Tibial nerve (tissue), 4 donors: ENCODE results near the gene S1PR3. TPM values are rescaled to one million over a fixed set of nuclear protein-coding genes. Genes with fewer than 3 reads are reported as not detected.

Source experiments
- DNase-seq, 2 donors: peaks; one replicate each; pipeline ENCODE4 v3.0.0-alpha.2; 2019; ENCODE audit warnings: low spot score in 2 of 2
- H3K27ac ChIP-seq, 4 donors: fragments of 200-600 bp; sonication (generic) in 3 of 4; one replicate each; pipeline ENCODE4 v1.5.1; 2017 to 2019; ENCODE audit warnings: mild to moderate bottlenecking in 1 of 4
- H3K27me3 ChIP-seq, 2 donors: fragments of 200-600 bp; sonication (generic) in 1 of 2; one replicate each; pipeline versions ENCODE4 v1.5.1 to v1.6.0; 2017 to 2019
- H3K36me3 ChIP-seq, 3 donors: fragments of 200-600 bp; sonication (generic); one replicate each; pipeline ENCODE4 v1.5.1; 2018 to 2019
- H3K4me1 ChIP-seq, 4 donors: fragments of 200-600 bp; sonication (generic) in 3 of 4; one replicate each; pipeline ENCODE4 v1.5.1; 2017 to 2019
- H3K4me3 ChIP-seq, 4 donors: fragments of 200-600 bp; sonication (generic) in 3 of 4; one replicate each; pipeline ENCODE4 v1.5.1; 2017 to 2019; ENCODE audit warnings: mild to moderate bottlenecking in 1 of 4, moderate library complexity in 1 of 4
- H3K9me3 ChIP-seq, 4 donors: fragments of 200-600 bp; sonication (generic) in 3 of 4; one replicate each; pipeline ENCODE4 v1.5.1; 2017 to 2019
- EP300 ChIP-seq, 2 donors: sonication (generic); formaldehyde crosslinking; IDR thresholded peaks; one replicate each; pipeline ENCODE4 v1.6.1; 2017; ENCODE audit warnings: antibody characterized with exemption in 2 of 2, mild to moderate bottlenecking in 1 of 2
- POLR2A ChIP-seq, 2 donors: fragments of 450-650 bp; IDR thresholded peaks; one replicate each; pipeline ENCODE4 v1.6.1; 2017; ENCODE audit warnings: antibody characterized with exemption in 2 of 2, mild to moderate bottlenecking in 2 of 2, moderate library complexity in 2 of 2
- WGBS, 2 donors: methylation state at CpG; one replicate each; pipeline ENCODE4 v1.1.5; 2018; 5-methylcytosine and 5-hydroxymethylcytosine counted together
- total RNA-seq, 4 donors: library from RNA; depleted of rRNA; stranded (reverse); fragments of >200 nt; gene quantifications; one replicate each; pipeline ENCODE4 v1.1.0, GENCODE V29; 2016
- TF ChIP-seq, protein P1 (sequence below), 5 experiments: fragments of 200-600 bp in 3 of 5; fragments of 450-650 bp in 2 of 5; sonication (generic) in 3 of 5; IDR thresholded peaks; one replicate each; pipeline ENCODE4 v1.5.1; 2016 to 2019; ENCODE audit warnings: antibody characterized with exemption in 5 of 5, mild to moderate bottlenecking in 3 of 5, moderate library complexity in 2 of 5

Gene S1PR3
- total RNA-seq, 4 donors from 2014 or later, result 13.0 to 25.8 (median 14.5) TPM

DNA sequence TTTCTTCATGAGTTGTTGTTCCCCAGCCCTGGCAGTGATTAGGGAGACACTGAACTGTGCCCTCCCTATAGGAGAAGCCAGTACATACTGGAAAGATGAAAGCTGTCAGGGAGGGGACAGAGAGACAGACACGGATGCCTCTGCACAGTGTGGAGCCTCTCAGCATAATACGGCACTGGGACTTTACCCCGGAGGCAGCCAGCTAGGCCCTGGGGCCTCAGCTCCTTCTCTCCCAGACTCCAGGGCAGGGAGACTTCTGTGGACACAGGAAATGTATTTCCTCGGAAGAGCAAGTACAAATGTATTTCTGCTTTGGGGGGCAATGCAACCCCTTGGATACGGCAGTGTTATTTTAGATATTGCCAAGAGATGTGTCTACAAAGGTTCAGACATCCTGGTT, 62.0 kb downstream of the S1PR3 start:
- no peak for DNase-seq
- H3K27ac ChIP-seq, result no peak overlapping the region
- WGBS, 2 donors, result 89% methylated on average over 5 of the region's 5 CpGs
- no peak overlapping the region for H3K4me3 ChIP-seq
- TF ChIP-seq, protein P1, sequence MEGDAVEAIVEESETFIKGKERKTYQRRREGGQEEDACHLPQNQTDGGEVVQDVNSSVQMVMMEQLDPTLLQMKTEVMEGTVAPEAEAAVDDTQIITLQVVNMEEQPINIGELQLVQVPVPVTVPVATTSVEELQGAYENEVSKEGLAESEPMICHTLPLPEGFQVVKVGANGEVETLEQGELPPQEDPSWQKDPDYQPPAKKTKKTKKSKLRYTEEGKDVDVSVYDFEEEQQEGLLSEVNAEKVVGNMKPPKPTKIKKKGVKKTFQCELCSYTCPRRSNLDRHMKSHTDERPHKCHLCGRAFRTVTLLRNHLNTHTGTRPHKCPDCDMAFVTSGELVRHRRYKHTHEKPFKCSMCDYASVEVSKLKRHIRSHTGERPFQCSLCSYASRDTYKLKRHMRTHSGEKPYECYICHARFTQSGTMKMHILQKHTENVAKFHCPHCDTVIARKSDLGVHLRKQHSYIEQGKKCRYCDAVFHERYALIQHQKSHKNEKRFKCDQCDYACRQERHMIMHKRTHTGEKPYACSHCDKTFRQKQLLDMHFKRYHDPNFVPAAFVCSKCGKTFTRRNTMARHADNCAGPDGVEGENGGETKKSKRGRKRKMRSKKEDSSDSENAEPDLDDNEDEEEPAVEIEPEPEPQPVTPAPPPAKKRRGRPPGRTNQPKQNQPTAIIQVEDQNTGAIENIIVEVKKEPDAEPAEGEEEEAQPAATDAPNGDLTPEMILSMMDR (IDR thresholded peaks at IDR 0.05), result no peak
- no peak for TF ChIP-seq EP300 (IDR thresholded peaks at IDR 0.05)
- TF ChIP-seq POLR2A (IDR thresholded peaks at IDR 0.05), result no peak
- no peaks in the 10 kb centered on the region for H3K4me1 ChIP-seq
- no peaks in the 10 kb centered on the region for H3K36me3 ChIP-seq
- no peaks in the 10 kb centered on the region for H3K27me3 ChIP-seq
- H3K9me3 ChIP-seq, result no peaks in the 10 kb centered on the region

Other genes starting within 250 kb of the S1PR3 start
- gene SHC3, start 187.3 kb downstream of the S1PR3 start, total RNA-seq, result 10 to 100 TPM in 1 of 4 donors, 1 to 10 TPM in 3; 1.1 to 11.4 (median 3.4) TPM